ENCODE results near the gene SCAMP4. TPM values are rescaled to one million over a fixed set of nuclear protein-coding genes. Genes with fewer than 3 reads are reported as not detected.

Gene SCAMP4
- polyA plus RNA-seq, 1 of the 3 experiments (the other 2 are of a cell fraction), result 30.0 TPM

DNA sequence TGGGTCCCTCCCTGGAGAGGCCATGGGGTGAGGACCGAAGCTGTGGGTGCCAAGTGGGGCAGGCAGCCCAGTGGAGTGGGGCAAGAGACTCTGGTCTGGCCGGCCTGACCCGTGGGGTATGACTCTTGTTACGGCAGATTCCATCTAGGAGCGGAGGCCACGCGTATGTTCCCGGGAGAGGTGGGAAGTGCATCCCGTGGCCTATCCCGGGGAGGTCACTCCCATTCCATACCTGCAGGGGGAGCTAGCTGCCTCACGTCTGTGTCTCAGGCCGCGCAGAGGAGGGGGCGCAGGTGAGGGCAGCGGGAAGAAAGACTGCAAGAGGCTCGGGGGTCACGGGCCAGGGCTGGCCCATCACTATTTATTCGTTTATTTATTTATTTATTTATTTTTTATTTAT lies 40.7 kb downstream of the SCAMP4 start:
- TF ChIP-seq RAD21 (IDR thresholded peaks at IDR 0.05; ENCODE audit: low read length) (peak; percentile 63), SMC3 (IDR thresholded peaks at IDR 0.05; ENCODE audit: low read depth, low read length) (peak; percentile 38; the same call in 1 of the 2 replicates), FOXM1 (IDR thresholded peaks at IDR 0.05; ENCODE audit: low read depth) (no peak)
- TF ChIP-seq, protein P1, sequence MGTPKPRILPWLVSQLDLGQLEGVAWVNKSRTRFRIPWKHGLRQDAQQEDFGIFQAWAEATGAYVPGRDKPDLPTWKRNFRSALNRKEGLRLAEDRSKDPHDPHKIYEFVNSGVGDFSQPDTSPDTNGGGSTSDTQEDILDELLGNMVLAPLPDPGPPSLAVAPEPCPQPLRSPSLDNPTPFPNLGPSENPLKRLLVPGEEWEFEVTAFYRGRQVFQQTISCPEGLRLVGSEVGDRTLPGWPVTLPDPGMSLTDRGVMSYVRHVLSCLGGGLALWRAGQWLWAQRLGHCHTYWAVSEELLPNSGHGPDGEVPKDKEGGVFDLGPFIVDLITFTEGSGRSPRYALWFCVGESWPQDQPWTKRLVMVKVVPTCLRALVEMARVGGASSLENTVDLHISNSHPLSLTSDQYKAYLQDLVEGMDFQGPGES (IDR thresholded peaks at IDR 0.05; ENCODE audit: low read depth, low read length), result no peak
- TF ChIP-seq, protein P2, sequence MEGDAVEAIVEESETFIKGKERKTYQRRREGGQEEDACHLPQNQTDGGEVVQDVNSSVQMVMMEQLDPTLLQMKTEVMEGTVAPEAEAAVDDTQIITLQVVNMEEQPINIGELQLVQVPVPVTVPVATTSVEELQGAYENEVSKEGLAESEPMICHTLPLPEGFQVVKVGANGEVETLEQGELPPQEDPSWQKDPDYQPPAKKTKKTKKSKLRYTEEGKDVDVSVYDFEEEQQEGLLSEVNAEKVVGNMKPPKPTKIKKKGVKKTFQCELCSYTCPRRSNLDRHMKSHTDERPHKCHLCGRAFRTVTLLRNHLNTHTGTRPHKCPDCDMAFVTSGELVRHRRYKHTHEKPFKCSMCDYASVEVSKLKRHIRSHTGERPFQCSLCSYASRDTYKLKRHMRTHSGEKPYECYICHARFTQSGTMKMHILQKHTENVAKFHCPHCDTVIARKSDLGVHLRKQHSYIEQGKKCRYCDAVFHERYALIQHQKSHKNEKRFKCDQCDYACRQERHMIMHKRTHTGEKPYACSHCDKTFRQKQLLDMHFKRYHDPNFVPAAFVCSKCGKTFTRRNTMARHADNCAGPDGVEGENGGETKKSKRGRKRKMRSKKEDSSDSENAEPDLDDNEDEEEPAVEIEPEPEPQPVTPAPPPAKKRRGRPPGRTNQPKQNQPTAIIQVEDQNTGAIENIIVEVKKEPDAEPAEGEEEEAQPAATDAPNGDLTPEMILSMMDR (IDR thresholded peaks at IDR 0.05), result peak; percentile 67
- no peaks in the 10 kb centered on the region for H3K9me2 ChIP-seq
- no peaks in the 10 kb centered on the region for H3K36me3 ChIP-seq (replicated peaks in 1 of 2; ENCODE audit: control insufficient read depth in 1 of 2, insufficient read depth in 2 of 2, low read length in 1 of 2)
- no peaks in the 10 kb centered on the region for H3K9me3 ChIP-seq
- peaks cover 0 to 20% of the 10 kb centered on the region in 2 experiments; a peak in 1 of 4 replicates for H3K4me1 ChIP-seq (ENCODE audit: control insufficient read depth in 1 of 2, insufficient read depth in 2 of 2, low read depth in 1 of 2, low read length in 1 of 2)
- H3K27me3 ChIP-seq (ENCODE audit: insufficient read depth), result no peaks in the 10 kb centered on the region
- ChIA-PET CTCF (interaction anchor here (0.6 to 2.7 kb wide), 16 partner anchors 8 to 127 kb away, joined by 3 to 24 read pairs (median 5); no protein-coding TSS in a partner anchor), POLR2A (interaction anchor here (1.1 kb wide), 1 partner anchor 124 kb away, joined by 3 read pairs; no protein-coding TSS in a partner anchor)
- WGBS (ENCODE audit: low lambda C conversion rate), result 66% methylated on average over 16 of the region's 18 CpGs
- H3K4me3 ChIP-seq (ENCODE audit: low read depth in 2 of 2, low read length in 1 of 2), result no peak overlapping the region
- no peak overlapping the region for H3K4me2 ChIP-seq
- H3K79me2 ChIP-seq (ENCODE audit: insufficient read depth), result peaks cover 96% of the 10 kb centered on the region
- H3F3A ChIP-seq (replicated peaks; ENCODE audit: insufficient read depth), result peaks cover 7% of the 10 kb centered on the region
- peaks cover 68% of the 10 kb centered on the region for H4K20me1 ChIP-seq (ENCODE audit: insufficient read depth)
- H3K9ac ChIP-seq, result no peak overlapping the region
- no peak overlapping the region for H2AFZ ChIP-seq (ENCODE audit: low read depth)
- peak; percentile 93 for DNase-seq
- H3K27ac ChIP-seq (ENCODE audit: low read depth in 2 of 2, low read length in 1 of 2), result no peak overlapping the region

DNA sequence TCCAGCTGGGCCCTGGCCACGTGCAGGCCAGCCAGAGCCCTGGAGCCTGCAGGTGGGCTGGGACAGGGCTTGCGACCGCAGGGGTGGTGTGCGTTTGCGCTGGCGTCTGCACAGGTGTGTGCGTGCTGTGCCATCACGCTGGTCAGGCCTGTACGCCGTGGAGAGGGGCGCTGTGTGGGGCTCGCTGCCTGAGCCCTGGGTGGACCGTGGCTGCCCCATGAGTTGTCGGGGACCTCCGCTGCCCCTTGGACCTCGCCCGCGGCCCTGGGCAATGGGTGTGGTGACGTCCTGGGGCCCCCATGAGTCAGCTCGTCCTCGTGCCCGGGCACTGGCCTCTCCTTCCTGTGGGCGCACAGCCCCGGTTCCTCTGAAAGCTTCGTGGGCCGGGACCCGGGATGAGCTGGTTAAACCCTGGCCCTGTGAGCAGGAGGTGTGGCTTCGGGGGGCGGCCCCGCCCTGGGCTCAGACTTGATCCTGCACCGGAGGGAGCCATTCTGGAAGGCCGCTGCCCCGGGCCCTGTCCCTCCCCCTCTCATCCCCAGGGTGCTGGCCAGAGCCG lies 42.5 kb downstream of the SCAMP4 start:
- no peaks in the 10 kb centered on the region for H3K9me2 ChIP-seq
- peaks cover 99% of the 10 kb centered on the region for H3K79me2 ChIP-seq (ENCODE audit: insufficient read depth)
- no peak overlapping the region for H3K4me2 ChIP-seq
- no peak for DNase-seq
- peaks cover 73% of the 10 kb centered on the region for H4K20me1 ChIP-seq (ENCODE audit: insufficient read depth)
- H3K27ac ChIP-seq (ENCODE audit: low read depth in 2 of 2, low read length in 1 of 2), result no peak overlapping the region
- H3K27me3 ChIP-seq (ENCODE audit: insufficient read depth), result no peaks in the 10 kb centered on the region
- H3K9me3 ChIP-seq, result no peaks in the 10 kb centered on the region
- 97% methylated on average over 6 of the region's 34 CpGs for WGBS (ENCODE audit: low lambda C conversion rate)
- H3K4me3 ChIP-seq (ENCODE audit: low read depth in 2 of 2, low read length in 1 of 2), result no peak overlapping the region
- ChIA-PET POLR2A (no interaction called here), CTCF (no interaction called here)
- no peak overlapping the region for H2AFZ ChIP-seq (ENCODE audit: low read depth)
- peaks cover 0 to 19% of the 10 kb centered on the region in 2 experiments; a peak in 1 of 4 replicates for H3K4me1 ChIP-seq (ENCODE audit: control insufficient read depth in 1 of 2, insufficient read depth in 2 of 2, low read depth in 1 of 2, low read length in 1 of 2)
- no peak overlapping the region for H3K9ac ChIP-seq
- H3K36me3 ChIP-seq (replicated peaks in 1 of 2; ENCODE audit: control insufficient read depth in 1 of 2, insufficient read depth in 2 of 2, low read length in 1 of 2), result peaks cover 0 to 2% of the 10 kb centered on the region in 2 experiments
- no peaks in the 10 kb centered on the region for H3F3A ChIP-seq (replicated peaks; ENCODE audit: insufficient read depth)
- TF ChIP-seq EP300 (IDR thresholded peaks at IDR 0.05; ENCODE audit: borderline replicate concordance in 1 of 2, low read depth in 1 of 2, low read length in 1 of 2) (no peak), CHD2 (IDR thresholded peaks at IDR 0.05; ENCODE audit: low read length, partially characterized antibody) (no peak), MEF2A (IDR thresholded peaks at IDR 0.05; ENCODE audit: borderline replicate concordance, low read depth) (no peak), NFIC (IDR thresholded peaks at IDR 0.05; ENCODE audit: borderline replicate concordance) (no peak), EZH2phosphoT487 (IDR thresholded peaks at IDR 0.05; ENCODE audit: borderline replicate concordance, low read depth) (no peak), MXI1 (IDR thresholded peaks at IDR 0.05; ENCODE audit: low read depth, low read length) (no peak), FOXM1 (IDR thresholded peaks at IDR 0.05; ENCODE audit: low read depth) (no peak), POLR2AphosphoS5 (IDR thresholded peaks at IDR 0.05; ENCODE audit: low read depth, low read length) (no peak), ELF1 (IDR thresholded peaks at IDR 0.05) (no peak)
- TF ChIP-seq, protein P2 (IDR thresholded peaks at IDR 0.05), result no peak
- TF ChIP-seq, protein P3, sequence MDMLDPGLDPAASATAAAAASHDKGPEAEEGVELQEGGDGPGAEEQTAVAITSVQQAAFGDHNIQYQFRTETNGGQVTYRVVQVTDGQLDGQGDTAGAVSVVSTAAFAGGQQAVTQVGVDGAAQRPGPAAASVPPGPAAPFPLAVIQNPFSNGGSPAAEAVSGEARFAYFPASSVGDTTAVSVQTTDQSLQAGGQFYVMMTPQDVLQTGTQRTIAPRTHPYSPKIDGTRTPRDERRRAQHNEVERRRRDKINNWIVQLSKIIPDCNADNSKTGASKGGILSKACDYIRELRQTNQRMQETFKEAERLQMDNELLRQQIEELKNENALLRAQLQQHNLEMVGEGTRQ (IDR thresholded peaks at IDR 0.05; ENCODE audit: borderline replicate concordance, low read depth, low read length), result no peak
- TF ChIP-seq, protein P4, sequence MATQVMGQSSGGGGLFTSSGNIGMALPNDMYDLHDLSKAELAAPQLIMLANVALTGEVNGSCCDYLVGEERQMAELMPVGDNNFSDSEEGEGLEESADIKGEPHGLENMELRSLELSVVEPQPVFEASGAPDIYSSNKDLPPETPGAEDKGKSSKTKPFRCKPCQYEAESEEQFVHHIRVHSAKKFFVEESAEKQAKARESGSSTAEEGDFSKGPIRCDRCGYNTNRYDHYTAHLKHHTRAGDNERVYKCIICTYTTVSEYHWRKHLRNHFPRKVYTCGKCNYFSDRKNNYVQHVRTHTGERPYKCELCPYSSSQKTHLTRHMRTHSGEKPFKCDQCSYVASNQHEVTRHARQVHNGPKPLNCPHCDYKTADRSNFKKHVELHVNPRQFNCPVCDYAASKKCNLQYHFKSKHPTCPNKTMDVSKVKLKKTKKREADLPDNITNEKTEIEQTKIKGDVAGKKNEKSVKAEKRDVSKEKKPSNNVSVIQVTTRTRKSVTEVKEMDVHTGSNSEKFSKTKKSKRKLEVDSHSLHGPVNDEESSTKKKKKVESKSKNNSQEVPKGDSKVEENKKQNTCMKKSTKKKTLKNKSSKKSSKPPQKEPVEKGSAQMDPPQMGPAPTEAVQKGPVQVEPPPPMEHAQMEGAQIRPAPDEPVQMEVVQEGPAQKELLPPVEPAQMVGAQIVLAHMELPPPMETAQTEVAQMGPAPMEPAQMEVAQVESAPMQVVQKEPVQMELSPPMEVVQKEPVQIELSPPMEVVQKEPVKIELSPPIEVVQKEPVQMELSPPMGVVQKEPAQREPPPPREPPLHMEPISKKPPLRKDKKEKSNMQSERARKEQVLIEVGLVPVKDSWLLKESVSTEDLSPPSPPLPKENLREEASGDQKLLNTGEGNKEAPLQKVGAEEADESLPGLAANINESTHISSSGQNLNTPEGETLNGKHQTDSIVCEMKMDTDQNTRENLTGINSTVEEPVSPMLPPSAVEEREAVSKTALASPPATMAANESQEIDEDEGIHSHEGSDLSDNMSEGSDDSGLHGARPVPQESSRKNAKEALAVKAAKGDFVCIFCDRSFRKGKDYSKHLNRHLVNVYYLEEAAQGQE (IDR thresholded peaks at IDR 0.05; ENCODE audit: low read depth, low read length), result no peak
